ENCODE data around the gene ADARB2.

ADARB2 gene

GRCh38 chr10:1395025-1395480, 342.3 kb downstream of the ADARB2 start:
- DNase-seq (ENCODE audit: low read depth) = no peak

DNA sequence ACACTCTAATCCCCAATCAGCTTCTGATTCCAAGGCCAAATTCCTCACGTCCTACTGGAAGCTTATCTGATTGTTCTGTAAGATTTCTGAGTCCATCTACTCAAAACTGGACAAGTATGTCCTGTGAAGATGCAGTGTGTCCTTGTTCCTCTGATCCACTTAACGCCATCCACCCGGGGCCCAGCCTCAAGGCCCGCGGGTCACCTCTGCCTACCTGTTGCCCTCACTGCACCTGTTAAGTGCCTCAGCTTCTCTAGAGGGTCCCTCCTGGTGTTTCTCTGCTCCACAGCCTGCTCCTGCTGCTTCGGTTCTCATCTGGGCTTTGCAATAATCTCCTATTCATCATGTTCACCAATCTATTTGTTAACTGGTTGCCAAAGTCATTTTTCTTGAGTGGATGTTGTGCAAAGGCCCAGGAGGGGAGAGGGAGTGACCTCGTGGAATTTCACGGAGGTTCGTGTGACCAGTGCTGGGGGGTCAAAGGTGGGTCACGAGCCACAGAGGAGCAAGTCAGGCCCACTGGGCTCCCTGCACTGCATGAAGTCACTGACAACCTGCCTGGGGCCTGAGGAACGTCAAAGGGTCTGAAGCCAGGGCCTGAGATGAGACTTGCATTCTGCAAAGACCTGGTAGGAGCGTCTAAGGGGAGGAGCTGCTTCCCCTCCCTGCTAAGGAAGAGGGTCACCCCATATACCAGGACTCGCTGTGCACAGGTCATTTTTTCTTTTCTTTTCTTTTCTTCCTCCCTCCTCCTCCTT, 343.0 kb downstream of the ADARB2 start:
- DNase-seq (ENCODE audit: low read depth) = no peak

DNA sequence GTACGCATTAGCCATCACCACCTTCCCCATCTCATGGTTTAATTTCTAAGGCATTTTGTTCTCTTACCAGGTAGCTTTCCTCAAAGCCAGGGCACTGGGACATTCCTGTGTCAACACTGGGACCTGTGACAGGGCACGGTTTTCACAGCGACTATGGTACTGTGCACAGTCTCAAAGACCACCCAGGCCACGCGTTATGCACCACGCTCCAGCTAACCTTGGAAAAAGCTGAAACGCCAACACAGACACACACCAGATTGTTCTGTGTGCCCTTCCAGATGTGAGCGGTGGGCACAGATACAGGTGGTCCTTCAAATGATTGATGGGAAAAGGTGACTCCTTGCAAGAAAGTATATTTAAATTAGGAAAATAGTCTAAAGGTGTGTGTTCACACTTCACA, 343.8 kb downstream of the ADARB2 start:
- no peak for DNase-seq (ENCODE audit: low read depth)

- no peak for DNase-seq (ENCODE audit: low read depth)
Measured at GRCh38 chr10:1392127-1392526, 345.2 kb downstream of the ADARB2 start.

GRCh38 chr10:1390200-1390599, 347.1 kb downstream of the ADARB2 start:
- no peak for DNase-seq (ENCODE audit: low read depth)

DNA sequence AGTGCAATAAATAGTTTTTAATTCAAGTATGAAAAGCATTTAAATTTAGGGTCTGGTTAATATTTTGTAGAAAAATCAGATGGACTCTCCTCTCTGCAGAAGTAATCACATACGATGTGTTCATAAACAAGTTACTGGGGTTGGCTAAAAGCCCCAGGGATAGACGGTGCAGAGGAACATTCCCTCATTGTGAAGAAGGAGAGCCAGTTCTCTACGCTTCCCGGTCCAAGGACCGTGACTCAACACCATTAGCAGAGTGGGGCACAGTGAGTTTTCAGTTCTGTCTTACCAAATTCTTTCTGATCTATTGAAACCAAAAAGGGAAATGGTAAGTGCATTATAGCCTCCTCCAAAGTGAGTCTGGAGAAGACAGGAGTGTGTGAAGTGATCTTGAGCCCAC, 353.3 kb downstream of the ADARB2 start:
- DNase-seq (ENCODE audit: low read depth) = no peak

DNA sequence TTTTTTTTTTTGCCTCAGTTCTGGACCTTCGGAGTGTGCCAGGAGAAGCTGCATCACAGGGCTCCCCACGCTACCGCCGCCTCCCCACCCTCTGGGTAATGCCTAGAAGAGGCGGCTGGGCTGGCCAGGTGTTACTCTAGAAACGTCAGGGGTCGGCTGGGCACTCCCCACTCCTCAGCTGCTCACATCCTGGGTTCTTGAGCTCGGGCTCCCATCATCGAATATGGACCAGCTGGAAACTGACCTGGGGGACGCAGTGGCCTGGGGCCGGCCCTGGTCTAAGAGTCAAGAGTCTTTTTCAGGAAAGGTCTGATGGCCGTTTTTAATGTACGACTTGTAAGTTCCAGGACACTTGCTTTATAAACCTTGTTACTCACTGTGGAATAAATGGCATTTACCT, 354.6 kb downstream of the ADARB2 start:
- DNase-seq (ENCODE audit: low read depth) = no peak

DNA sequence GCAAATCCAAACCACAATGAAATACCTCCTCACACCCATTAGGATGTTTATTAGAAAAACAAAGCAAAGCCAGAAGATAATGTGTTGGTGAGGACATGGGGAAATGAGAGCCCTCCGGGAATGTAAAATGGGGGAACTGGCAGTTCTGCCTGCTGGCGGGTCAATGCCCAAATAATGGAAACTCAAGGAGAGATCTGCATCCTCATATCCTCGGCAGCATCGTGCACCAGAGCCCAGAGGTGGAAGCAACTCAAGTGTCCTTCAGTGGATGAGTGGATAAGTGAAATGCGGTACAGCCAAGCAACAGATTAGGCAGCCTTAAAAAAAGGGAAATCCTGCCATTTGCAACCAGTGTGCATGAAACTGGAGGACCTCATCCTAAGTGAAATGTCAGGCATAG, 356.0 kb downstream of the ADARB2 start:
- DNase-seq (ENCODE audit: low read depth) = no peak

GRCh38 chr10:1380088-1380671, 357.1 kb downstream of the ADARB2 start:
- DNase-seq (ENCODE audit: low read depth) = no peak

- no peak for DNase-seq (ENCODE audit: low read depth)
Measured at GRCh38 chr10:1379601-1380000, 357.7 kb downstream of the ADARB2 start.

- DNase-seq (ENCODE audit: low read depth) = no peak
Measured at GRCh38 chr10:1378473-1378872, 358.9 kb downstream of the ADARB2 start.

DNA sequence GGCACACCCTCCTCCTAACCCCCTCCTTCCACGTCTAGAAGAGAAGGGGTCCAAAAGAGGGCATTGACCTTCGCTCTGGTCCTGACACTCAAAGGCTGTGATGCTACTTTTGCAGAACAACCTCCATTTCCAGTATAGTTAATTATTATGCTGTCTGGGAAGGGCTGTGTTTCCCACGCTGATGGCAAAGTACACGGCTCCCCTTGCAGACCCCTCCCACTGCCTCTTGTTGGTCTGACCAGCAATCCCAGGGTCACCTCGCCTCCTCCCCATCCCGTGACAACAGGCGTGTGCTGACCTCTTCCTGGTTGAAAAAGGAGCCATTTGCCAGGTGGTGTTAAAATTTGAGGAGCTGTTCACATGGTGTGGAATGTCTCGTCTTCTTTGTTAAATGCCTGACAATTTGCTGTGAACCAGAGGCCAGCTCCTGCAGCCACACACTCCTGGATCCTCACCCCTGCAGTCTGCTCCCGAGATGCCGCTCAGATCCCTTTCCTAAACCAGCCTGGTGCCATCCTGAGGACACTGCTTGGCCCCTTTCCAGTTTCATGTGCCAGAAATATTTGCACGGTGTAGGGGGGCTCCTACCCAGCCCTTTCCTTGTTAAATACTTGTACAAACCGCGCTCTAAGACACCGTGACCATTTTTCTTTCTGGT, 359.5 kb downstream of the ADARB2 start:
- no peak for DNase-seq (ENCODE audit: low read depth)

- DNase-seq (ENCODE audit: low read depth) = no peak
Measured at GRCh38 chr10:1377231-1377630, 360.1 kb downstream of the ADARB2 start.

DNA sequence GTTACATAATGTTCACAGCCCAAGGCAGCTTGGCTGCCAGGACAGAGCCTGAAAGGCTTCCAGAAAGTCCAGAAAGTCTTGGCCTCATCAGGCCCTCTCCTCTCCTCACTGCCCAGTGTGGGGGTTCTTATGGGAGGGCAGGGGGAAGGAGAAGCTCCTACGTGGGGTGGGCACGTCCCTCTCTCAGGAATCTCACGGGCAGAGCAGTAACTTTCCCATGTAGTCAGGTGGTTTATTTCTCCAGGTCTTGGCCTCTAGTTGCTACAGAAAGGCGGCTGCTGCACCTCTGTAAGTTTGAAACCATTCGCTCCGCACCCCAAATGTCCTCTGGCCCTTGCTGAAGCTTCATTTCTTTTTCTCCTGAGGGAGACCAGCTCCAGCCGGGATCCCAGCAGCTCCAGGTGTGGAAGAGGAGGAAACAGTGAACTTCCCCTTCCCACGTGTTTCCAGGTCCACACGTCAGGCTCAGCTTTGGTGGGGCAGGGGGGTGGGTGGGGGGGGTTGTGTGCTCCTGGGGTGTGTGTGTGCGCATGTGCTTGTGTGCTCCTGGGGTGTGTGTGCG, 360.9 kb downstream of the ADARB2 start:
- no peak for DNase-seq (ENCODE audit: low read depth)

GRCh38 chr10:1375346-1376170, 361.8 kb downstream of the ADARB2 start:
- no peak for DNase-seq (ENCODE audit: low read depth)

- DNase-seq (ENCODE audit: low read depth) = no peak
Measured at GRCh38 chr10:1374511-1375345, 362.6 kb downstream of the ADARB2 start.

GRCh38 chr10:1373287-1373686, 364.0 kb downstream of the ADARB2 start:
- no peak for DNase-seq (ENCODE audit: low read depth)

DNA sequence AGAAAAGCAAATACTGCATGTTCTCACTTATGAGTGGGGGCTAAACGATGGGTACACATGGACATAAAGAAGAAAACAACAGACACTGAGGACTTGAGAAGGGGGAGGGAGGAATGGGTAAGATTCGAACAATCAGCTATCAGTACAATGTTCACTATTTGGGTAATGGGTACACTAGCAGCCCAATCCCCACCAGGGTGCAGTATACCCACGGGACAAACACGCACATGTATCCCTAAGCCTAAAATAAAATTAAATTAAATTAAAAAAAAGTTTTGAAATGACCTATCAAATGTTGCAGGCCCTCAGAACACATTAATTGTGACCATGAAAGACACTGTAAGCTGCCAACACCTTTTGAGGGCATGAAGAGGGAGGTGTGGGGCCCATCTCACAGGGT, 365.1 kb downstream of the ADARB2 start:
- no peak for DNase-seq (ENCODE audit: low read depth)

DNA sequence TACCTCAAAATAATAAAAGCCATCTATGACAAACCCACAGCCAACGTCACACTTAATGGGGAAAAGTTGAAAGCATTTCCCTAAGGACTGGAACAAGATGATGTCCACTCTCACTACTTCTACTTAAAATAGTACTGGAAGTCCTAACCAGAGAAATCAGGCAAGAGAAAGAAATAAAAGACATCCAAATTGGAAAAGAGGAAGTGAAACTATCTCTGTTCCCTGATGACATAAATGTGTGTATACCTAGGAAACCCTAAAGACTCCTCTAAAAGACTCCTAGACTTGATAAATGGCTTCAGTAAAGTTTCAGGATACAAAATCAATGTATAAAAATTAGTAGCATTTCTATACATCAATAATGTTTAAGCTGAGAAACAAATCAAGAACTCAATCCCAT, 367.0 kb downstream of the ADARB2 start:
- no peak for DNase-seq (ENCODE audit: low read depth)

- no peak for DNase-seq (ENCODE audit: low read depth)
Measured at GRCh38 chr10:1369665-1370064, 367.7 kb downstream of the ADARB2 start.

DNA sequence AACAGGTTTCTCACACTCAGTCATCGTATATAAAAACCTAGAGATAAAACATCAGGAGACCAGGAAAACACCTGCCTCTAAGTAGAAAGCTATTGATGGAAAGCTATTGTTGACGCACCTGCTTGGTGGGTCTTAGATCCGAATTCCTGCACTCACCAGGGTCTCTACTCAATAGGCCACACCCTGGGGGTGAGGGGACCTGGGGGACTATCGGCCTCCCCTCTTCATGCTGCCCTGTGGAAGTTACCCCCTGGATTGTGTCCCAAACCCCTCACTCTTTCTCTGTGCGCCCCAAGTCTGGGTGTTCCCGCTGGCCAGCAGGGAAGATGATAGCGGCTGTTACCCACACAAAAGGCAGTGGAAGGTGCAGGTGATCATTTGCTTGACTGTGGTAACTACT, 368.1 kb downstream of the ADARB2 start:
- no peak for DNase-seq (ENCODE audit: low read depth)

Data from stimulated activated CD8-positive, alpha-beta memory T cell treated with anti-CD3 and anti-CD28 coated beads, Interleukin-12 subunit alpha, Interleukin-12 subunit beta, amount 100 ng/mL, for 4 hours (primary cell).